Hematopoietic multipotent progenitor cell treated with erythropoietin and hydrocortisone succinate and interleukin-3 and kit ligand, for 15 days (in vitro differentiated cells): ENCODE data around the gene HS1BP3.
A peak's percentile ranks its signal among the peaks of the same experiment; 100 is the strongest.

Experiments
- DNase-seq: peaks from one replicate; pipeline ENCODE4 v3.0.0-alpha.2; 2015; ENCODE audit warnings: low spot score

Gene HS1BP3

GRCh38 chr2:20645761-20646160 lies 5.1 kb downstream of the HS1BP3 start:
- DNase-seq, result no peak

DNA sequence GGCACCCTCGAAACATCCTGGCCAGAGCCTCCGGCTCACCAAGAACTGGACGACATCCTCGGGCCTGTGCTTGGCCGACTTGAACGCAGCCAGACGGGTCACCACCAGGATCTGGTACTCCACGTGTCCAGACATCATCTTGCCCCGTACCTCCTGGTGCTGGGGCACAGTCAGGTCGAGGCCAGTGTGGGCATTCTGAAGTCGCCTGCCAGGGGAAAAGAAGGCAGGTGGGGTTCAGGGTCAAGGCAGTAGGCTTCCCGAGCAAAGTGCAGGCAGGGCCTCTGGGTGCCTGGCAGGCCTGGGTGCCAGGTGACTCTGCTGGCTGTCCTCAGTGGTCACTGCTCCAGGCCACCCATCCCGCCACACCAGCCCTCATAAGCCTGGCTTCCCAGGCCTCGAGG lies 5.6 kb downstream of the HS1BP3 start:
- no peak for DNase-seq

GRCh38 chr2:20643826-20644225 lies 7.1 kb downstream of the HS1BP3 start:
- no peak for DNase-seq

DNA sequence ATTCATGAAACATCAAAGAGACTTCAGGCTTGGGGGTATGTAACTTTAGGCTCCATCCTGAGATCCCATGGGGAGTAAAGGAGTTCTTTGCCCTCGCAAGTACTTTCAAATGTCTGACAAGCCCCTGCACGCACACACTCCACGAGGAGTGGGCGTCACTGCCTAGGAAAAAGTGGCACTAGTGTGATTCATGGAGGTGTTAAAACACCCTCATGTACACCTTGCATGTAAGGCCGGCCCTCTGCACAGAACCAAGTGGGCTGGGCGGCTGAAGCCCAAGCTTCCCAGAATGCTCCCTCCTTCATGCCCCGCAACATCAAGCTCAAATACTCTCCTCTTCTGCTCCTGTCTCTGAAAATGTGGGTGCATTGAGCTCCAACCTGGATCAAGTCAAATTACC lies 7.8 kb downstream of the HS1BP3 start:
- no peak for DNase-seq

DNA sequence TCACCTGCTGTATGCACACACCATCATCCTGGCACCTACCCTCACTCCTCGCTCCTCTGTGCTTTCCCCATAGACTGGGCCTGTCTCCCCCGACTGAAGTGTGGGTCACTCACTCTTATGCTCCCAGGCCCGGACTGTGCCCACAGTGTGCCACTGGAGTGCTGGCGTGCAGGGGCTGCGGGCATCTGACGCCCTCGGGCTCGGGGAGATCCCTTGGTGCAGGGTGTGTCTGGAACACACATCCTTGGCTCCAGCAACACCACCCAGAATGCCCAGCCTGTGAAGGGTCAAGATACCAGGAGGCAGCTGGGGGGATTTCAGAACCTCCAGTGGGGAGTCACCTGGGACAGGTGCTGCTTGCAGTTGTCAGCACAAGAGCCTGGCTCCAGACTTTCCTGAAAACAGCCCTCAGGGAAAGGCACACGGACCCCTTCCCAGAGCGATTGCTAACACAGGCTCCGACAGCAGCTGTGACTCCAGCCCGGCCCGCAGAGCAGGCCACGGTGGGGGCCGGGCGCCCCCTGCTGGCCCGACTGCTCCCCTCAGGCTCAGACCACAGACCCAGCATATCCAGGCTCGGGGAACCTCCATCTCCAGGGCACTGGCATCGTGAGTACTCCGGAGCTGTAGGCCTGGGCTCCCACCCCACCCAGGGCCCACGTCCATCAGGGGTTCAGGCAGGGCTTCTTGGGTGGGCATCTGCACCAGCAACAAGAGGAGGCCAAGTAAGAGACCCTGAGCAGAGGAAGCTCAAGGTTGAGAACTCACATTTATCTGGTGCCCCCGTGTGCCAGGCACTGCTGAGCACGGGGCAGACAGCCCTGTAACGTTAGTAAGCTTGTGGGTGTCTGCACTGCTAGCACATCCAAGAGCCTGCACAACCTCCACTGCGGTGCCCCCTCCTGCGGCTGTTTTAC lies 8.6 kb downstream of the HS1BP3 start:
- peak; percentile 74 for DNase-seq

DNA sequence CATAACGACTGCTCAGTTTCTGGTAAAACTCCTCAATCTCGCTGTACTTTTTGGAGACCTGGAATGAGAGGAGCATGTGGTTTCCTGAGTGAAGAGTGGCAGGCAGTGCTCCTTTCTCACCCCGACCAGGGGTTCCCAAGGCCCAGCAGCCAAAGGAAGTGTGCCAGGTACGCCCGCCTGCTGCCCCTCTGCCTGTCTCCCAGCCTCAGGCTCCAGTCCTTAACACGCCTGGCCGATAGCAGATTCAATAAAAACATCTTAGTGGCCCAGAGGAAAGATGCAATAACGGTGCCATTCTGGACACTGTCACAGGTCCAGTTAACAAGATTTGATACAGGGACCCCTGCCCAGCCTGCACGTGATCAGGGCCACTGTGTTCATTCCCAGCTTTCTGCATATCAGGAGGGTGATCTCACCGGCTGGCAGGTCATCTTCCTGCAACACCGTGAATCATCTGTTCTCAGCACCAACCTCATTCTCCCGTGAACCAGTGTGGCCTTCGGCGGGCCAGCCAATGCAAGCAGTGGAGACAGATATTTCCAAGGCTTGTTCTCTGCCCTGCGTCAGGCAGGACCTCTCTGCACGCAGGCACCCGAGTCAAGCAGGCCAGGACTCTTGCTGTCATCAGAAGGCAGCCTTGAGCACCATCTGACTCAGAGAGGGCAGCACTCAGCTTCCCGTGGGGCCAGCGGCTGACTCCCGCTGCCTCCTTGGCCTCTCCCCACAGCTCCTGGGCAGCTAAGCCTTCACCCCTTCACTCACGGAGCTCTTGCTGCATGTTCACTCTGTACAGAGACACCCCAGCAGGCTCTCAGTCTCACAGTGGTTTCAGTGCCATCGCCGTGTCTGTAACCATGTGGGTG lies 9.5 kb downstream of the HS1BP3 start:
- no peak for DNase-seq

GRCh38 chr2:20640411-20641122 lies 10.3 kb downstream of the HS1BP3 start:
- DNase-seq, result no peak

DNA sequence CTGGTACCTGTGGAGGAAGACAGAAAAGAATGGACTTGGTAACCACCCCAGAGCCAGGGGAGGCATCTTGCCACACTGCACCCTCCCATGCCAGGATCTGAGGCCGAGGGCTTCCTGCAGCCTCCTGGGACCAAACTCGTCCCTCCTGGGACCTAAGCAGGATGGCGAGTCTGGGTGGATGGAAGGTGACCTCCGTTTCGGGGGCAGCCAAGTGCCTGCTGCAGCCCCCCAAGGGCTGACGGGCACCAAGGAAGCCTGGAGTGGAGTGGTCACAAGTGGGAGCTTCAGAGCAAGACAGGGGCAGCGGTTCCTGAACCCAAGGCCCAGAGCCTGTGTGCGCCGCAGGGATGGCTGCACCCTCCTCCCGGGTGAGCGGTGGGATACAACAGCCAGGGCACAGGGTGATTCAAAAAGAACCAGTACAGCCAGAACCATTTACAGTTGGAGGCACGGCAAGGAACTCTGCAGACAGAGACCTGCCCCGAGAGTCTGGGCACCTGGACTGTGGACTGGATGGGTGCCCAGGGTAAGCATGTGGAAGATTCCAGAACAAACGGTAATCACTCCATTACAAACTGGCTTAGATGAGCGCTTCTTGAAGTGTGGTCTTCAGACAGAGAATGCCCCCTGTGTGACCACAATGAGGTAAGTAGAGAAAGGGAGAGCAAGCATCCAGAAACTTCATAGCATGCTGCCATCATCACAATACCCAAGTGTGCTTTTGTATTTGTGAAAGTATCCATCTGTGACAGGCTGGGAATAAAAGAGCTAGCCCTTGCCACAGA lies 12.1 kb downstream of the HS1BP3 start:
- no peak for DNase-seq

DNA sequence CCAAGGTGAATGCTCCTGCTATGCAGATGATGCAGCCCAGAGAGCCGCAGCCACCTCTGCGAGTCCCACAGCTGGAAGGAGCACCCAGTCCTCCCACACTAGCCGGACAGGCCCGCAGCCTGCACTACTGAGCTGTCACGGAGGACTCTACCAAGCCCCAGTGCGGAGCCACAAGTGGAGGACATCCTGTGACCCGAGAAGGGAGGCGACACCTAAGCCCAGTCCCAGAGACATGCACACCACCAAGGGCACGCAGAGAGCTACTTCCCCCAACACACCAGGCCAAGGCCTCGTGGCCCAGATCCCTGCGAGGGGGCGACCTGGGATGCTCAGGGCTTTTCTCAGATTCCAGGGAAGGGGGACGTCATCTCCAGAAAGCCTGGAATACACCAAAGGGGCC lies 12.9 kb downstream of the HS1BP3 start:
- DNase-seq, result no peak

DNA sequence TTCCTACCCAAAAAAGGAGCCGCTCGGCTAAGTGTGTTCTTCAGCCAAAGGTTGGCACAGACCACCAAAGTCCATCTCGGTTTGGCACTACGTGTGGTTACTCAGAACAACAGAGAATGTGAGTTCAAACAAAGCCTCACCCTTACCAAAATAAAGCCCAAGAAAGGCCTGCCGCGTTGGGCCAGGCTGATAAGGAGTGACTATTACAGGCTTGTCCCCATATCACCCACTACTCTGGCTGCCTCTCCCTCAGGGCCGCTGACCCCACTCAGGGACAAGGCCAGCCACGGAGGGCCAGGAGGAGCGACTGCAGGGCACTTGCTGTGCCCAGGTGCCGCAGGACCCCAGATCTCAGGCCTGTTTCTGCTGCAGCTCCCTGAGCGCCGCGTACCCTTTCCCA lies 13.8 kb downstream of the HS1BP3 start:
- DNase-seq, result no peak

DNA sequence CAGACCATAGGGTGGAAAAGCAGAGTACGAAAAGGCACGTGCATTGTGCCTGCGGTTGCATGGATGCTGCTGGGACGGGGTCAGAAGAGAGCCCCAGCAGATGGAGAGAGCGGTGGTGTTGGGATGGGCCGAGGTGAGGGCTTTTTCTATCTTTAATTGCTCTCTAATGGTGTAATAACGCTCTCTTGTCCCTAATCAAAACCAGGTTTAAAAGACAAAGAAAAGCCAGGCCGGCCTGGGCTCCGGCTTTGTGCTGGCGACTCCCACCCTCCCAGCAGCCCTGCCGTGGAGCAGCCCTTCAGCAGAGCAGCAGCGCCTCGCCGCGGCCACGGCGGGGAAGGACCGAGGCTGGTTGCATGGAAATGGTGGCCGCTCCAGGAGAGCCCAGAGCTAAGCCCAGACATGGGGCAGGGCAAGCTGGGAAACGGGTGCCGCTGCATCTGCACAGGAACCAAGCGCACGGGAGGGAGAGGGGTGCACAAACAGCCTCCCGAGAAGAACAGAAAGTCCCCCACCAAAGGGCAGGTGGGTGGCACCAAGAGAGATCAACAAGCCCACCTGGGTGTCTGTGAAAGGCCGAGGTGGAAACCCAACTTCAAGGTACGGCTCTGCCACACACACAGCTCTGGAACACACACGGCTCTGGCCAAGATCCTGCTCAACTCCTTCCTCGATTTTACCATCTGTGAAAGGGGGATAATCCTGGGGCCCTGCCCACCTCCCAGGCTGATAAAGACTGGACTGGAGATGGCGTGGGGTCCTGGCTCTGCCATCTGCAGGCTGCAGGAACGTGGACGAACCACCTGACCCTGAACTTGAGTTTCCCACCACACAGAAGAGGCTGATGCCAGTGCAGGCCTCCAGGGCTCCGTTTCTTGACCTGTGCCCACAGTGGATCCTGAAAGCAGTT lies 15.0 kb downstream of the HS1BP3 start:
- peak; percentile 45 for DNase-seq

DNA sequence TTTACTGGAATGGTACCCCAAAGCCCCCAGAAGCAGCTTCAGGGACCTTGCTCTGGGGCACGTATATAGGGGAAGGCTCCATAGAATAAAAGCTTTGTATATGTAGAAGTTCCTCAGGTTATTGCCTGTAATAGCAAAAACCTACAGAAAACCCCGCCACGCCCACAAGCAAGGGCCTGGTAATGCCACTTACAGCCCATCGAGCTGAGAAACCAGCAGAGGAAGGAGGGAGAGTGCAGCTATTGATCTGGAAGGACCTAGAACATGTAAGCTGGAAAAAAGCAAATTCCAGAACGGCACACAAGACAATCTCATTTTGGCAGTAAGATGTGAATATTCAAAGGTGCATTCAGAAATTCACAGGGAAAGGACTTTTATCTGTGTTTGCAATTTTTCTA lies 15.8 kb downstream of the HS1BP3 start:
- DNase-seq, result no peak

DNA sequence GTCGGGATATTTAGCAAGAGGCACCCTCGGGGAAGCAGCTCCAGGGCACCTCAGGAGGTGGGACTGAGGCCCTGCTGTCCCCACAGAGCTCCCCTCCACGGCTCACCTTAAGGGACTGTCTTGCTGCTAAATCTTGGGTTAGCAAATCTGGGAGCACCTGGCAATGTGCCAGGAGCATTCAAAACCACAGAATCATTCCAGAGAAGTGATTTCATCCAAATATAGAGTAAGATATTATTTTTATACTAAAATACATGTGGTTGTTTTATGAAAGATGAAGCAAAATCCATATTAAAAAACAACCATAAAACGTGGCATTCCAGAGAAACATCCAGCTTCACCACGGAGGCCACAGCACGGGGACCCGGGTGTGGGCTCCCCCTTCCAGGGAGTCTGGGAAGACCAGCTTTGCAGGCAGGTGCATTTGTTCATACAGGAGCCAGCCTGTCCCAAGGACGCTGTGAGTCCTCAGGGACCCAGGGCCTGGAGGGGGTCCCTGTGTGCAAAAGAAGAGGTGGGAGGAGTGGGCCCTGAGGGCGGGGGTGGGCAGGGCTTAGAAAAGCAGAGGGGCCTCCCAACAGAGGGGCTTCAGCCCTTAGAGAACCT lies 16.3 kb downstream of the HS1BP3 start:
- DNase-seq, result no peak

- no peak for DNase-seq
Observed at GRCh38 chr2:20633794-20634506, 16.9 kb downstream of the HS1BP3 start.

GRCh38 chr2:20633001-20633400 lies 17.9 kb downstream of the HS1BP3 start:
- DNase-seq, result no peak

DNA sequence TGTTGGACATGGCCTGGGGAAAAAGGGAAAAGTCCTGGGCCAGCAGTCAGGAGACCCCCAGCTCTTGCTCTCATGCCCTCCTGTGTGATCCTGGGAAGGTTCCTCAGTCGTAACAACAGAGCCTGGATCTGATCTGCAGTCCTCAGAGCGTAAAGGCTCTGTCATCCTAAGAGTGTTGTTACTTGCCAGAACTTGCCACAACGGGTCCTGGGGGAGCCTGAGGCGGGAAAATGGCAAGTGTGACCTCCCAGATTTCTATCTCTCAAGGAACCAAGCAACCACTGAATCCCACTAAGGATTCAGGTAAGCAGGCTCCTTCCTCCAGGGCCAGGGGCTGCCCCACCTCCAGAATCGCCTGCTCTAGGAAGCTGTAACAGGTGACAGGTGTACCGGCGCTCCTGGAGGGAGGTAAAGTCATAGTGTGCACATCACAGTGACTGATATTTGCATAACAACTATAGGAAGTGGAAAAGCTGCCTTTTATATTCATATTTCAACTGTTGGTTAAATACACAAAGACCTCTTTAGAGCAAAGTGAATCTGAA lies 18.4 kb downstream of the HS1BP3 start:
- DNase-seq, result no peak

GRCh38 chr2:20631617-20632307 lies 19.1 kb downstream of the HS1BP3 start:
- no peak for DNase-seq

DNA sequence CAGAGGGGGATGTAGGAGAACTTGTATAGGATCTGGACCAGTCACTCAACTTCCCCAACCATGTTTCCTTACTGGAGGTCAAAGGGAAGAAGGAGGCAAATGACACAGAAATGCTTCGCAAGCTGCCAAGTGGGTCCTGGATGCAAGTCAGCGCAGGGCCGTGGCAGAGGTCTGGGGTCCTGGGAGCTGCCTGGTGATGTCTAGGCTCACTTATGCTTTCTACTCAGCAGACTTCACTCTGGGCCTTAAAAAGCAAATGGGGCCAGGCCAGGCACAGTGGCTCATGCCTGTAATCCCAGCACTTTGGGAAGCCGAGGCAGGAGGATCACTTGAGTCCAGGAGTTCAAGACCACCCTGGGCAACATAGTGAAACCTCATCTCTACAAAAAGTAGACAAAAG lies 19.9 kb downstream of the HS1BP3 start:
- no peak for DNase-seq
